ACC112 (cell line): ENCODE data around the gene MRPL55.

Source experiments
- H2AFZ ChIP-seq: fragments of 200-600 bp; sonication (generic); one replicate; pipeline ENCODE4 v1.6.0; 2017; ENCODE audit warnings: antibody characterized with exemption, low read length; ENCODE audit not compliant: unreplicated experiment
- H3K27ac ChIP-seq: fragments of 200-600 bp; sonication (generic); 2 replicates; pipeline ENCODE4 v1.5.1; 2014; ENCODE audit warnings: low read depth, mild to moderate bottlenecking, antibody characterized with exemption, low read length, moderate library complexity
- H3K27me3 ChIP-seq: fragments of 200-600 bp; sonication (generic); 2 replicates; pipeline ENCODE4 v1.6.1; 2014; ENCODE audit warnings: mild to moderate bottlenecking, antibody characterized with exemption, low read length, moderate library complexity, mixed read lengths; ENCODE audit not compliant: insufficient read depth
- H3K36me3 ChIP-seq: fragments of 200-600 bp; sonication (generic); 2 replicates; pipeline ENCODE4 v1.6.1; 2016; ENCODE audit warnings: mild to moderate bottlenecking, antibody characterized with exemption, low read length, moderate library complexity, mixed read lengths; ENCODE audit not compliant: insufficient read depth
- H3K4me1 ChIP-seq: fragments of 200-600 bp; sonication (generic); one replicate; pipeline ENCODE4 v1.6.1; 2016; ENCODE audit warnings: low read length, mixed read lengths; ENCODE audit not compliant: insufficient read depth, unreplicated experiment, control insufficient read depth
- H3K4me3 ChIP-seq: fragments of 200-600 bp; sonication (generic); 2 replicates; pipeline ENCODE4 v1.5.1; 2014; ENCODE audit warnings: mild to moderate bottlenecking, low read depth, low read length
- H3K79me2 ChIP-seq: fragments of 200-600 bp; sonication (generic); one replicate; pipeline ENCODE4 v1.6.0; 2016; ENCODE audit warnings: low read length; ENCODE audit not compliant: control insufficient read depth, unreplicated experiment, insufficient read depth

MRPL55 gene

GRCh38 chr1:228065543-228066347, 43.4 kb downstream of the MRPL55 start:
- H3K4me1 ChIP-seq = peaks cover under 1% of the 10 kb centered on the region
- H3K79me2 ChIP-seq = no peaks in the 10 kb centered on the region
- no peak overlapping the region for H3K27ac ChIP-seq
- H2AFZ ChIP-seq = no peak overlapping the region
- peaks cover 46% of the 10 kb centered on the region for H3K27me3 ChIP-seq
- H3K4me3 ChIP-seq = no peak overlapping the region
- H3K36me3 ChIP-seq = no peaks in the 10 kb centered on the region

- Histone ChIP-seq H3K27me3 (peaks cover 51% of the 10 kb centered on the region), H3K4me3 (no peak overlapping the region), H3K27ac (no peak overlapping the region), H3K36me3 (no peaks in the 10 kb centered on the region), H2AFZ (no peak overlapping the region), H3K4me1 (peaks cover 8% of the 10 kb centered on the region), H3K79me2 (no peaks in the 10 kb centered on the region)
These were observed 44.2 kb downstream of the MRPL55 start for GRCh38 chr1:228064741-228065542.

- no peak overlapping the region for H2AFZ ChIP-seq
- no peak overlapping the region for H3K27ac ChIP-seq
- peaks cover 53% of the 10 kb centered on the region for H3K27me3 ChIP-seq
- H3K4me3 ChIP-seq = no peak overlapping the region
- no peaks in the 10 kb centered on the region for H3K36me3 ChIP-seq
- peaks cover 8% of the 10 kb centered on the region for H3K4me1 ChIP-seq
- no peaks in the 10 kb centered on the region for H3K79me2 ChIP-seq
These were observed 44.8 kb downstream of the MRPL55 start for GRCh38 chr1:228064296-228064695.

- Histone ChIP-seq H3K4me1 (peaks cover 8% of the 10 kb centered on the region), H3K27ac (no peak overlapping the region), H3K79me2 (no peaks in the 10 kb centered on the region), H2AFZ (no peak overlapping the region), H3K27me3 (peaks cover 54% of the 10 kb centered on the region), H3K4me3 (no peak overlapping the region), H3K36me3 (no peaks in the 10 kb centered on the region)
These were observed 45.6 kb downstream of the MRPL55 start for GRCh38 chr1:228063251-228064191.

- no peak overlapping the region for H2AFZ ChIP-seq
- no peaks in the 10 kb centered on the region for H3K79me2 ChIP-seq
- peaks cover 58% of the 10 kb centered on the region for H3K27me3 ChIP-seq
- peaks cover 8% of the 10 kb centered on the region for H3K4me1 ChIP-seq
- no peak overlapping the region for H3K4me3 ChIP-seq
- H3K36me3 ChIP-seq = no peaks in the 10 kb centered on the region
- H3K27ac ChIP-seq = no peak overlapping the region
These were observed 46.3 kb downstream of the MRPL55 start for GRCh38 chr1:228062812-228063211.

GRCh38 chr1:228062085-228062791, 46.9 kb downstream of the MRPL55 start:
- no peaks in the 10 kb centered on the region for H3K36me3 ChIP-seq
- no peak overlapping the region for H2AFZ ChIP-seq
- H3K79me2 ChIP-seq = no peaks in the 10 kb centered on the region
- H3K27ac ChIP-seq = no peak overlapping the region
- no peak overlapping the region for H3K4me3 ChIP-seq
- peaks cover 8% of the 10 kb centered on the region for H3K4me1 ChIP-seq
- peaks cover 58% of the 10 kb centered on the region for H3K27me3 ChIP-seq

GRCh38 chr1:228061411-228062084, 47.6 kb downstream of the MRPL55 start:
- H3K27me3 ChIP-seq = peaks cover 58% of the 10 kb centered on the region
- no peak overlapping the region for H3K27ac ChIP-seq
- peaks cover 8% of the 10 kb centered on the region for H3K4me1 ChIP-seq
- H3K4me3 ChIP-seq = no peak overlapping the region
- no peaks in the 10 kb centered on the region for H3K79me2 ChIP-seq
- H3K36me3 ChIP-seq = no peaks in the 10 kb centered on the region
- H2AFZ ChIP-seq = no peak overlapping the region

- Histone ChIP-seq H3K27ac (no peak overlapping the region), H3K4me1 (peaks cover 8% of the 10 kb centered on the region), H3K79me2 (no peaks in the 10 kb centered on the region), H3K36me3 (no peaks in the 10 kb centered on the region), H3K4me3 (peak overlapping the region; percentile 61), H2AFZ (peak overlapping the region; percentile 40), H3K27me3 (peaks cover 59% of the 10 kb centered on the region)
These were observed 48.5 kb downstream of the MRPL55 start for GRCh38 chr1:228060458-228061190.
